ENCODE results near the gene TTC24.

GRCh38 chr1:156544592-156545102, 34.9 kb upstream of the TTC24 start:
- TF ChIP-seq TARDBP (IDR thresholded peaks at IDR 0.05) = no peak
- TF ChIP-seq BHLHE40 (IDR thresholded peaks at IDR 0.05; ENCODE audit: borderline replicate concordance) = no peak
- TF ChIP-seq ZNF384 (IDR thresholded peaks at IDR 0.05) = no peak
- no peak for TF ChIP-seq PKNOX1 (IDR thresholded peaks at IDR 0.05)
- TF ChIP-seq HDGF (IDR thresholded peaks at IDR 0.05; ENCODE audit: borderline replicate concordance) = no peak
- no peak for TF ChIP-seq FOXM1 (IDR thresholded peaks at IDR 0.05; ENCODE audit: borderline replicate concordance)
- TF ChIP-seq ARNT (IDR thresholded peaks at IDR 0.05) = no peak
- no peak for TF ChIP-seq CTBP1 (IDR thresholded peaks at IDR 0.05; ENCODE audit: borderline replicate concordance)
- no peak for TF ChIP-seq SUZ12 (IDR thresholded peaks at IDR 0.05)
- TF ChIP-seq FOXK2 (IDR thresholded peaks at IDR 0.05) = no peak
- no peak for TF ChIP-seq FOXA1 (IDR thresholded peaks at IDR 0.05)

Measured in HEK293T (cell line).